ENCODE measurements around the gene AMOTL2. TPM values are rescaled to one million over a fixed set of nuclear protein-coding genes. Genes with fewer than 3 reads are reported as not detected.

Gene AMOTL2
- total and polyA plus RNA-seq, 2 donors (not counting 3 experiments of a cell fraction or from before 2014, with no cell fraction given) = 130 to 145 TPM

- no peak overlapping the region for H3K9ac ChIP-seq (replicated peaks; ENCODE audit: extremely low read depth, insufficient read depth, low read length)
- FAIRE-seq (no peak), DNase-seq (ENCODE audit: low read depth, low spot score) (no peak)
- no peaks in the 10 kb centered on the region for H3K9me1 ChIP-seq (replicated peaks; ENCODE audit: control insufficient read depth, extremely low read depth, insufficient read depth, low read length)
- no TSS peak for BruUV-seq (replicated peaks)
- dilution Hi-C loops (cut with MboI; ENCODE audit: extremely low pct_ligation_motif_present, low sequenced_read_pairs) = no loop called here
- H4K20me1 ChIP-seq (replicated peaks; ENCODE audit: control insufficient read depth, extremely low read depth, insufficient read depth, low read length) = no peaks in the 10 kb centered on the region
- H3K27ac ChIP-seq (ENCODE audit: insufficient read depth, low read depth, low read length) = no peak overlapping the region
- no peaks in the 10 kb centered on the region for H3K9me3 ChIP-seq (replicated peaks; ENCODE audit: control insufficient read depth, insufficient read depth, low read length)
- H2AFZ ChIP-seq (ENCODE audit: low read depth, low read length) = no peak overlapping the region
- POLR2A ChIA-PET = no interaction called here
- no peak overlapping the region for H3K4me3 ChIP-seq (replicated peaks in 1 of 3; ENCODE audit: insufficient read depth in 1 of 3, low read depth in 1 of 3, low read length in 3 of 3)
- H3K79me2 ChIP-seq (ENCODE audit: control insufficient read depth, insufficient read depth, low read length) = no peaks in the 10 kb centered on the region
- H3K27me3 ChIP-seq (ENCODE audit: control insufficient read depth in 2 of 2, insufficient read depth in 2 of 2, low read length in 2 of 2) = no peaks in the 10 kb centered on the region
- intact Hi-C loops (cut with micrococcal nuclease) = no loop called here
- TF ChIP-seq, protein P1, sequence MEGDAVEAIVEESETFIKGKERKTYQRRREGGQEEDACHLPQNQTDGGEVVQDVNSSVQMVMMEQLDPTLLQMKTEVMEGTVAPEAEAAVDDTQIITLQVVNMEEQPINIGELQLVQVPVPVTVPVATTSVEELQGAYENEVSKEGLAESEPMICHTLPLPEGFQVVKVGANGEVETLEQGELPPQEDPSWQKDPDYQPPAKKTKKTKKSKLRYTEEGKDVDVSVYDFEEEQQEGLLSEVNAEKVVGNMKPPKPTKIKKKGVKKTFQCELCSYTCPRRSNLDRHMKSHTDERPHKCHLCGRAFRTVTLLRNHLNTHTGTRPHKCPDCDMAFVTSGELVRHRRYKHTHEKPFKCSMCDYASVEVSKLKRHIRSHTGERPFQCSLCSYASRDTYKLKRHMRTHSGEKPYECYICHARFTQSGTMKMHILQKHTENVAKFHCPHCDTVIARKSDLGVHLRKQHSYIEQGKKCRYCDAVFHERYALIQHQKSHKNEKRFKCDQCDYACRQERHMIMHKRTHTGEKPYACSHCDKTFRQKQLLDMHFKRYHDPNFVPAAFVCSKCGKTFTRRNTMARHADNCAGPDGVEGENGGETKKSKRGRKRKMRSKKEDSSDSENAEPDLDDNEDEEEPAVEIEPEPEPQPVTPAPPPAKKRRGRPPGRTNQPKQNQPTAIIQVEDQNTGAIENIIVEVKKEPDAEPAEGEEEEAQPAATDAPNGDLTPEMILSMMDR (IDR thresholded peaks at IDR 0.05; ENCODE audit: extremely low read depth in 1 of 2, insufficient read depth in 1 of 2, low read depth in 1 of 2, low read length in 2 of 2) = no peak
- H3K36me3 ChIP-seq (ENCODE audit: control insufficient read depth in 2 of 2, extremely low read depth in 1 of 2, insufficient read depth in 2 of 2, low read length in 2 of 2) = no peaks in the 10 kb centered on the region
- CTCF ChIA-PET = interaction anchor here (1.0 kb wide), 1 partner anchor 8 kb away, joined by 3 read pairs; no protein-coding TSS in a partner anchor
- peaks cover 31% of the 10 kb centered on the region for H3K4me1 ChIP-seq (ENCODE audit: control insufficient read depth, extremely low read depth, insufficient read depth, low read length)
- H3K4me2 ChIP-seq (ENCODE audit: insufficient read depth, low read length) = no peak overlapping the region
Measured at GRCh38 chr3:134323966-134324962, 50.0 kb downstream of the AMOTL2 start.

GRCh38 chr3:134322286-134322685 lies 52.0 kb downstream of the AMOTL2 start:
- Histone ChIP-seq H3K9me3 (replicated peaks; ENCODE audit: control insufficient read depth, insufficient read depth, low read length) (no peaks in the 10 kb centered on the region), H3K4me1 (ENCODE audit: control insufficient read depth, extremely low read depth, insufficient read depth, low read length) (peaks cover 20% of the 10 kb centered on the region), H4K20me1 (replicated peaks; ENCODE audit: control insufficient read depth, extremely low read depth, insufficient read depth, low read length) (no peaks in the 10 kb centered on the region), H3K4me2 (ENCODE audit: insufficient read depth, low read length) (no peak overlapping the region), H3K9me1 (replicated peaks; ENCODE audit: control insufficient read depth, extremely low read depth, insufficient read depth, low read length) (no peaks in the 10 kb centered on the region), H3K4me3 (replicated peaks in 1 of 3; ENCODE audit: insufficient read depth in 1 of 3, low read depth in 1 of 3, low read length in 3 of 3) (no peak overlapping the region), H3K27ac (ENCODE audit: insufficient read depth, low read depth, low read length) (no peak overlapping the region), H3K27me3 (ENCODE audit: control insufficient read depth in 2 of 2, insufficient read depth in 2 of 2, low read length in 2 of 2) (no peaks in the 10 kb centered on the region), H3K9ac (replicated peaks; ENCODE audit: extremely low read depth, insufficient read depth, low read length) (no peak overlapping the region), H3K79me2 (ENCODE audit: control insufficient read depth, insufficient read depth, low read length) (no peaks in the 10 kb centered on the region), H2AFZ (ENCODE audit: low read depth, low read length) (no peak overlapping the region), H3K36me3 (ENCODE audit: control insufficient read depth in 2 of 2, extremely low read depth in 1 of 2, insufficient read depth in 2 of 2, low read length in 2 of 2) (no peaks in the 10 kb centered on the region)
- no peak for TF ChIP-seq EZH2 (IDR thresholded peaks at IDR 0.05; ENCODE audit: borderline replicate concordance, low read depth, low read length, severe bottlenecking)
- no peak for TF ChIP-seq POLR2AphosphoS5 (IDR thresholded peaks at IDR 0.05; ENCODE audit: insufficient read depth, low read depth, low read length)
- TF ChIP-seq GATA2 (IDR thresholded peaks at IDR 0.05; ENCODE audit: insufficient read depth, insufficient read length, low read depth, low read length) = no peak
- TF ChIP-seq, protein P2, sequence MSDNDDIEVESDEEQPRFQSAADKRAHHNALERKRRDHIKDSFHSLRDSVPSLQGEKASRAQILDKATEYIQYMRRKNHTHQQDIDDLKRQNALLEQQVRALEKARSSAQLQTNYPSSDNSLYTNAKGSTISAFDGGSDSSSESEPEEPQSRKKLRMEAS (IDR thresholded peaks at IDR 0.05; ENCODE audit: insufficient read depth, insufficient read length) = no peak
- TF ChIP-seq FOS (IDR thresholded peaks at IDR 0.05; ENCODE audit: borderline replicate concordance, insufficient read depth, low read length) = no peak
- TF ChIP-seq JUN (IDR thresholded peaks at IDR 0.05; ENCODE audit: borderline replicate concordance, insufficient read depth, insufficient read length, low read depth) = no peak
- TF ChIP-seq MYC (IDR thresholded peaks at IDR 0.05; ENCODE audit: low read depth, low read length) = no peak
- TF ChIP-seq, protein P1 (IDR thresholded peaks at IDR 0.05; ENCODE audit: extremely low read depth in 1 of 2, insufficient read depth in 1 of 2, low read depth in 1 of 2, low read length in 2 of 2) = no peak
- no peak for TF ChIP-seq POLR2A (IDR thresholded peaks at IDR 0.05; ENCODE audit: low read depth, low read length)
- ChIA-PET CTCF (interaction anchor here (1.2 to 1.4 kb wide), 2 partner anchors 33 to 152 kb away, joined by 3 to 5 read pairs; no protein-coding TSS in a partner anchor), POLR2A (no interaction called here)
- DNase-seq (ENCODE audit: low read depth, low spot score) (no peak), FAIRE-seq (no peak)
- BruUV-seq (replicated peaks) = no TSS peak
- intact Hi-C loops (cut with micrococcal nuclease) (no loop called here), dilution Hi-C loops (cut with MboI; ENCODE audit: extremely low pct_ligation_motif_present, low sequenced_read_pairs) (no loop called here)

Measured in endothelial cell of umbilical vein (primary cell).